Glomerular endothelial cell (primary cell): ENCODE results near the gene ACADS. TPM values are rescaled to one million over a fixed set of nuclear protein-coding genes. Genes with fewer than 3 reads are reported as not detected.

Experiments used
- DNase-seq: peaks from one replicate; pipeline ENCODE4 v3.0.0-alpha.2; 2011; ENCODE audit warnings: low read depth, low spot score; ENCODE audit errors: extremely low read depth
- total RNA-seq: library from RNA; depleted of rRNA; stranded (reverse); fragments of >200 nt; gene quantifications from 2 replicates; pipeline ENCODE4 v1.2.3, GENCODE V29; 2015

ACADS gene
- total RNA-seq, 1 donor from 2014 or later = 18.4 TPM

GRCh38 chr12:120699553-120699952, 26.1 kb upstream of the ACADS start:
- DNase-seq = no peak

DNA sequence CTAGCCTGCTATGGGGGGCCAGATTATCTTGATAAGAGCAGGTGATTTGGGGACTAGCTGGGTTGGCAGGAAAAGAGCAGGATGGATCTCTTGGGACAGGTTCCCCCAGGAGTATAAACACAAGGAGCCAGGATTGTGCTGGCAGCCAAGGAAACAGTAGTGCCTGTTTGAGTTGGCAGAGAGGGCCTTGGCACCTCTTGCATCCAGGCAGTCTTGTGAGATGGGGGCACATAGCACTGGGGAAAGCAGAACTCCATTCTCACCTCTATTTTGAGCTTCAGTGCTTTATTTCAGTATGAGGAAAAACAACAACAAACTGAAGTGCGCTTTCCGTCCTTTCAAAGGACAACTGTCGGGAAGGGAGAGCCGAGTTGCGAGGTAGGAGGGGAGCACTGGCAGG, 24.7 kb upstream of the ACADS start:
- no peak for DNase-seq

GRCh38 chr12:120702637-120703036, 23.0 kb upstream of the ACADS start:
- DNase-seq = no peak

- no peak for DNase-seq
Observed at GRCh38 chr12:120703311-120703942, 22.2 kb upstream of the ACADS start.

DNA sequence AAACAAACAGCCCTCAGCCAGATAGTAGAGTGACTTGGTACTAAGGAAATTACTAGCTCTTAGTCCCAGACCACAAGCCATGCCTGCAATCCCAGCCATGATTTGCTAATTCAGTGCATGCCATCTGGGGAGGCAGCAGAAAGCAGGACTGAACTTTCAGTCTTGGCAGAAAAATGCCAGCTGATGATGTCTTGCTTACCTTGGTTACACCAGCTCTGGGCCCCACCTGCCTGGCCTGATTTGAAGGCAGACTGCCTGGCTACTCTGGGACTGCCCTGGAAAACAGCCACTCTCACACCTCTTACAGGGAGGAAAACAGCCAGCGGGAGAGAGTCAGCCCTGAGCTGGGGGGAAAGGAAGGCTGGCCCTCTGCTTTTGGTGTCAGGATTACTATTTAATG, 20.0 kb upstream of the ACADS start:
- no peak for DNase-seq

DNA sequence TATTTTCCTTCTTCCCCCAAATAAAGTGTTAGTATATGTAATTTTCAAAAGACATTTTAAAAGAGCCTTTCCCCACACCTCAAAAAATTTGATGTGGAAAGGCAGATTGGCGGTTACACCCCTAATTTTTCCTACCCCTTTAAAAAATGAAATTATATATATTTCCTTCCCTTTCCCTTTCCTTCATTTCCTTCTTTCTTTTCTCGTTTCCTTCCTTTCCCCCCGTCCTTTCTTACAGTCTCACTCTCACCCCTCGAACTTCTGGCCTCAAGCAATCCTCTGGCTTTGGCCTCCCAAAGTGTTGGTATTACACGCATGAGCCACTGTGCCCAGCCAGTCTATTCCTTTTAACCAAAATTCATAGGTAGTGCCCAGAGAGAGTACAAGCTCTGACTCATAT, 19.6 kb upstream of the ACADS start:
- no peak for DNase-seq

GRCh38 chr12:120708651-120709050, 17.0 kb upstream of the ACADS start:
- no peak for DNase-seq

GRCh38 chr12:120710031-120710804, 15.4 kb upstream of the ACADS start, which contains the start of gene UNC119B:
UNC119B (plus strand) TSS chr12:120710458; CDS start chr12:120710475, 17 bp downstream.
- DNase-seq = no peak

- no peak for DNase-seq
Observed at GRCh38 chr12:120710805-120711296, 14.8 kb upstream of the ACADS start.

DNA sequence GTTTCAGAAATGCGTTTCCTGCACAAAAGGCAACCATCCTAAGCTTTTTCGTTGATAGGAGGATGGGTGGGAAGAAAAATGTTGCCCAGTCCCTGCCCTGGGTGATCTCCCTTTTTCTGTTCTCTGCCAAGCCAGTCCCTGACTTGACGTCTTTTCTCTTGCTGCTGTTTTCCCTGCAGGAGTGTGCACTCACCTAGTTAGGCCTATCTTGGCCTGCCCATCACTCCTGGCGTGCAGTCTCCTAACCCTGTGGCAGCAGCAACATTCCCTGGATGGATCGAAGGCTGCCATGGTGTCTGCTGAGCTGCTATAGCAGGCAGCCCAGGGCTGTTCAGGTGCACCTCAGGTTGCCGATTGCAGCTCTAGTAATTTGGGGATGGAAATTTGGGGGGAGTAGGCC, 14.2 kb upstream of the ACADS start:
- DNase-seq = no peak

GRCh38 chr12:120712610-120713009, 13.0 kb upstream of the ACADS start:
- DNase-seq = no peak

DNA sequence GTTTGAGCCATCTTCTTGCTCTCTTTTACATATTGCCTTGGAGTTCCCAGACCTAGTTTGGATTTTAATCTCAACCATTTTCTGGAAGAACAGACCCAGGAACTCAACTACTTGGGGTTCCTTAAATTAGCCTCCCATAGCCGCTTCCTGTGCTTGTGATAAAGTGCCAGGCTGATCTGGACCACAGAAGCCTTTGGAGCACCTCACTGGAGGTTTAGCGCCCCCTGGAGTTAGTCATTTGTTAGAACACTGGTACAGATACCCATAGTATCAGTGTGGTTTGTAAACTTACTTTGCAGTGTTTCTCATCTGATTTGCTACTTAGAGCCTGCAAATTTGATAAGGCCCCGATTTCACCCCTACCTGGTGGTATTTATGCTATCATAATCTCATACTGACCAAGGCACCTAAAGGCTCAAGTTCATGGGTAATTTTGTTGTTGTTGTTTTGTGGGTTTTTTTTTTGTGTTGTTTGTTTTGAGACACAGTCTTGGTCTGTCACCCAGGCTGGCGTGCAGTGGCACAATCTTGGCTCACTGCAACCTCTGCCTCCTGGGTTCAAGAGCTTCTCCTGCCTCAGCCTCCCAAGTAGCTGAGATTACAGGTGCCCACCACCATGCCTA, 11.7 kb upstream of the ACADS start:
- DNase-seq = peak; percentile 54

DNA sequence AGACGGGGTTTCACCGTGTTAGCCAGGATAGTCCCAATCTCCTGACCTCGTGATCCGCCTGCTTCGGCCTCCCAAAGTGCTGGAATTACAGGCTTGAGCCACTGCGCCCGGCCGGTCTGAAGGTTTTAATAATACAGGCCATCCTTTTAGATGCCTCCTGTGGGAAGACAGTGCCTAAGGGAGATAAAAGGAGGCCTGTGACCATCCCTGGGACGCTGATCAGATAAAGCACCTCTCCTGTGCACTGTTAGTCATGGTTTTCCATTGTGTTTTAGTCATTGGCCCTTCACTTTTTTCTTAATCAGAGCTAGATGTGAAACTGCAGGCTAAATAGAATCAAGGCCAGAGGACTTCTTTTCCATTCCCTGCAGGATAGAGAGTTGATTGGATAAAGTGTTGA, 7.6 kb upstream of the ACADS start:
- DNase-seq = no peak

DNA sequence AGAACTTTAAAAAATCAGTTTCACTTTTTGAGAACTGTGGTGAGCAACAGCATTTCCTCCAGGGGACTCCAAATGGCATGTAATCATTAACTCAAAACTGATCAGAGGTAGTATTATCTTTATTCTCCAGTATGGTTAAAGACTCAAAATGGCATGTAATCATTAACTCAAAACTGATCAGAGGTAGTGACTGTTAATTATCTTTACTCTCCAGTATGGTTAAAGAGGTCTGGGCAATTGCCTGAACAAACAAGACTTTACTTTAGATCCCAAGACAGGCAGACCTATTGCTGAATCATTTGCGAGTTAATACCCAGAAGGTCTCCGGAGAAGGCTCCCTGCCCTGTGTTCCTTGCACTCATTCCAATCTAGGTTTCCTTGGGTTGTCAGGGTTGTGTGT, 6.6 kb upstream of the ACADS start:
- DNase-seq = no peak

- DNase-seq = no peak
Observed at GRCh38 chr12:120719496-120720233, 6.0 kb upstream of the ACADS start.

- DNase-seq = no peak
Observed at GRCh38 chr12:120720234-120720986, 5.2 kb upstream of the ACADS start.

DNA sequence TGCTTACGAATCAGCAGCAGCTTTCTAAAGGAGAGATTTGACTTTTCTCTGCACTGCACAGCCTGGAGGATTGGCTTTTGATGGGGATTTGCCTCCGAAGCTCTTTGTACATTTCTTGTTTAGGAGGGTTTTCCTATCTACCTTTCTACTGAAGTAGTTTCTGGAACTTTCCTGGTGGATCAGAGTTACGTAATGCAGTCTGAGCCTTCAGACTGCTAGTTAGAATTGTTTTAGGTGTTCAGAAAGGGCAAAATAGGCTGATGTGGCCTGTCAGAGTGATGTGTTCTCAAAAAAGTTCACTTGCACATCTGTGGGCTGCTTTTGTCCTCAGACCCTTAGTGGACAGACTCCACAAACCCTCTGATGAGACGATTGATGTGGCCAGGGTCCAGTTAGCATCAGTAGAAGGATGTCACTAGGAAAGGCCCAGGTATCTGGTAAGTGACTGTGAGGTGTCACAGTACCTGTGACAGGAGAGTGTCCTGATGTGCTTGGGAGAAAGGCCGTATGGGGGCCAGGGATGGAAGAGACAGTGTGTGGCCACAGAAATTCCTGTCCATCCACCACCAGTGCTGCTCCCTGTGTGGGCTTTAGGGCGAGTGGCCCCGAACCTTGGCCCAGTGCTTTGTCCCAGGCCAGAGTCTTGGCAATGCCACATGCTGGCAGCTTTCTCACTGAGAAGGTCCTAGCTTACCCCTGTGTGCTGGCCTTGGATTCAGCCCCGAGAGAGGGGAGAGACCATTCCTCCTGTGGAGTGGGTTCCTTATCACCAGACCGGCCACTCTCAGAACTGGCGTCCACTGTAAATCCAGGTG, 4.4 kb upstream of the ACADS start:
- DNase-seq = no peak

- DNase-seq = no peak
Observed at GRCh38 chr12:120721866-120722265, 3.8 kb upstream of the ACADS start.

GRCh38 chr12:120722784-120723183, 2.8 kb upstream of the ACADS start:
- DNase-seq = no peak

DNA sequence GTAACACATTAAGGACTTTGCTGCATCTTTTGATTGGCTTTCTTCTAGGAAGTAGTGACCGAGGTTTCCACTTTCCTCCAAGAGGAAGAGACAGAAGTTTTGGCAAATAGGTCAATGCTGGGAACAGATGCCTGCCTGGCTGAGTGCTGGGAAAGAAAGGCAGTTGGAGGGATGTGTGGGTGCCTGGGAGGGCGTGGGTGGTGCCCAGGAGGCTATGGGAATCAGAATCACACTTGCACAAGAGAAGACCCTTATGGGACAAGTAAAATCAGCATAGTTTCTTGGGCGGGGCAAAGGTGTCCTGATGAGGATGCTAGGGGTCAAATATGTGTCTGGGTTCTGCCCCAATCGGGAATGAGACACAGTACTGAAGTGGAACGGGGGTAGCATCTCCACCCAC, 906 bp upstream of the ACADS start:
- DNase-seq = no peak
